Measurements from ENCODE around the gene B4GALNT3. TPM values are rescaled to one million over a fixed set of nuclear protein-coding genes. Genes with fewer than 3 reads are reported as not detected.

B4GALNT3 gene
- total and polyA plus RNA-seq, 3 donors from 2014 or later: 16.7 to 34.6 (median 24.3) TPM

- Histone ChIP-seq H3K27ac (peak overlapping the region; percentile 77 to 87), H3K27me3 (no peaks in the 10 kb centered on the region), H3K36me3 (ENCODE audit: low read depth, missing control alignments) (no peaks in the 10 kb centered on the region), H3K4me3 (peak overlapping the region; percentile 51 to 64), H3K4me1 (peaks cover 35% of the 10 kb centered on the region), H3K9me3 (no peaks in the 10 kb centered on the region)
- intact Hi-C loops (cut with DNase I; ENCODE audit: low total_unique reads): loop anchor here (2.0 to 10.0 kb wide), 3 partner anchors 75 to 381 kb away; no protein-coding TSS in a partner anchor
- TF ChIP-seq POLR2A (IDR thresholded peaks at IDR 0.05) (no peak), CTCF (IDR thresholded peaks at IDR 0.05) (peak; percentile 90 to 95 (median 90))
- 0 to 1% methylated on average over 29 to 44 of the region's 44 CpGs for WGBS, 2 donors
- DNase-seq: peak; percentile 92
Measured at GRCh38 chr12:569803-570434, 110.2 kb downstream of the B4GALNT3 start.

GRCh38 chr12:570435-570920 lies 110.7 kb downstream of the B4GALNT3 start:
- peak overlapping the region; percentile 51 to 64 for H3K4me3 ChIP-seq
- H3K9me3 ChIP-seq: no peaks in the 10 kb centered on the region
- DNase-seq: peak; percentile 75
- peaks cover 40% of the 10 kb centered on the region for H3K4me1 ChIP-seq
- no peaks in the 10 kb centered on the region for H3K27me3 ChIP-seq
- no peak for TF ChIP-seq POLR2A (IDR thresholded peaks at IDR 0.05)
- TF ChIP-seq CTCF (IDR thresholded peaks at IDR 0.05): no peak
- intact Hi-C loops (cut with DNase I; ENCODE audit: low total_unique reads): loop anchor here (2.0 to 10.0 kb wide), 2 partner anchors 74 to 242 kb away; no protein-coding TSS in a partner anchor
- WGBS, 2 donors: 10 to 20% methylated on average over 7 to 22 of the region's 22 CpGs
- H3K36me3 ChIP-seq (ENCODE audit: low read depth, missing control alignments): no peaks in the 10 kb centered on the region
- H3K27ac ChIP-seq: peak overlapping the region; percentile 77 to 87

GRCh38 chr12:570921-571794 lies 111.4 kb downstream of the B4GALNT3 start:
- H3K4me3 ChIP-seq: peak overlapping the region; percentile 51 to 64
- WGBS, 2 donors: 12 to 23% methylated on average over 15 to 22 of the region's 22 CpGs
- no peaks in the 10 kb centered on the region for H3K9me3 ChIP-seq
- intact Hi-C loops (cut with DNase I; ENCODE audit: low total_unique reads): loop anchor here (2.0 to 10.0 kb wide), 2 partner anchors 74 to 242 kb away; no protein-coding TSS in a partner anchor
- peak overlapping the region; percentile 77 to 87 for H3K27ac ChIP-seq
- H3K27me3 ChIP-seq: no peaks in the 10 kb centered on the region
- H3K36me3 ChIP-seq (ENCODE audit: low read depth, missing control alignments): no peaks in the 10 kb centered on the region
- H3K4me1 ChIP-seq: peaks cover 45% of the 10 kb centered on the region
- no peak for TF ChIP-seq POLR2A (IDR thresholded peaks at IDR 0.05)
- no peak for TF ChIP-seq CTCF (IDR thresholded peaks at IDR 0.05)
- peak; percentile 82 for DNase-seq

GRCh38 chr12:571795-572531 lies 112.2 kb downstream of the B4GALNT3 start:
- H3K4me1 ChIP-seq: peaks cover 49% of the 10 kb centered on the region
- no peak overlapping the region for H3K4me3 ChIP-seq
- H3K27ac ChIP-seq: peak overlapping the region; percentile 77 to 87
- intact Hi-C loops (cut with DNase I; ENCODE audit: low total_unique reads): loop anchor here (2.0 to 10.0 kb wide), 2 partner anchors 73 to 241 kb away; no protein-coding TSS in a partner anchor
- 22 to 52% methylated on average over 7 to 19 of the region's 19 CpGs for WGBS, 2 donors
- no peaks in the 10 kb centered on the region for H3K36me3 ChIP-seq (ENCODE audit: low read depth, missing control alignments)
- peak; percentile 73 for DNase-seq
- TF ChIP-seq CTCF (IDR thresholded peaks at IDR 0.05): no peak
- no peaks in the 10 kb centered on the region for H3K27me3 ChIP-seq
- no peaks in the 10 kb centered on the region for H3K9me3 ChIP-seq
